OCI-LY7 (cell line): ENCODE results near the gene BHMT2. TPM values are rescaled to one million over a fixed set of nuclear protein-coding genes. Genes with fewer than 3 reads are reported as not detected.

ENCODE experiments used
- BruUV-seq: library from RNA; stranded (reverse); fragments of 400-500 nt; replicated peaks from 2 replicates; lab custom pipeline; 2021; lab: Mats Ljungman, UMichigan
- CTCF ChIA-PET: fragments of 300-600 bp; sonication (Branson Sonifier 250); formaldehyde crosslinking; loops from one replicate; lab custom pipeline; 2022; ENCODE audit warnings: antibody characterized with exemption; ENCODE audit not compliant: unreplicated experiment; lab: Charles Lee
- POLR2A ChIA-PET: fragments of 300-600 bp; sonication (Branson Sonifier 250); formaldehyde crosslinking; loops from one replicate; lab custom pipeline; 2022; ENCODE audit warnings: antibody characterized with exemption; lab: Charles Lee
- DNase-seq: peaks from one replicate; pipeline ENCODE4 v3.0.0-alpha.2; 2015; ENCODE audit warnings: low spot score
- H2AFZ ChIP-seq: fragments of 200-600 bp; sonication (generic), shearing (Covaris generic); 2 replicates; pipeline ENCODE4 v1.6.1; 2014; ENCODE audit warnings: mild to moderate bottlenecking, antibody characterized with exemption, low read length, moderate library complexity
- H3K27ac ChIP-seq: fragments of 200-600 bp; sonication (generic); 2 replicates; pipeline ENCODE4 v1.5.1; 2014; ENCODE audit warnings: mixed run types, low read depth, mild to moderate bottlenecking, moderate library complexity, low read length, inconsistent platforms; ENCODE audit not compliant: poor library complexity, severe bottlenecking
- H3K36me3 ChIP-seq: fragments of 200-600 bp; sonication (generic); 2 replicates; pipeline ENCODE4 v1.6.1; 2014; ENCODE audit warnings: mild to moderate bottlenecking, antibody characterized with exemption, low read length, moderate library complexity, mixed read lengths; ENCODE audit not compliant: insufficient read depth
- H3K4me1 ChIP-seq: fragments of 200-600 bp; sonication (generic); 2 replicates; pipeline ENCODE4 v1.5.1; 2014; ENCODE audit warnings: mild to moderate bottlenecking, low read length; ENCODE audit not compliant: insufficient read depth, poor library complexity, severe bottlenecking
- H3K4me2 ChIP-seq: fragments of 200-600 bp; sonication (generic); 2 replicates; pipeline ENCODE4 v1.6.1; 2014; ENCODE audit warnings: mild to moderate bottlenecking, low read length
- H3K4me3 ChIP-seq: fragments of 200-600 bp; sonication (generic); 2 replicates; pipeline ENCODE4 v1.5.1; 2014; ENCODE audit warnings: mild to moderate bottlenecking, low read depth, low read length; ENCODE audit not compliant: poor library complexity, severe bottlenecking
- H3K79me2 ChIP-seq: fragments of 200-600 bp; sonication (generic); 2 replicates; pipeline ENCODE4 v1.6.1; 2016; ENCODE audit warnings: low read depth, mild to moderate bottlenecking, low read length, moderate library complexity, mixed read lengths; ENCODE audit not compliant: insufficient read depth
- H3K9me2 ChIP-seq: fragments of 200-600 bp; sonication (generic); 2 replicates; pipeline ENCODE4 v1.6.1; 2016; ENCODE audit warnings: mild to moderate bottlenecking, low read length, mixed read lengths; ENCODE audit not compliant: insufficient read depth
- H3K9me3 ChIP-seq: fragments of 200-600 bp; sonication (generic); 2 replicates; pipeline ENCODE4 v1.6.1; 2014; ENCODE audit warnings: mild to moderate bottlenecking, mixed run types, low read length, mixed read lengths
- H4K20me1 ChIP-seq: fragments of 200-600 bp; sonication (generic); 2 replicates; pipeline ENCODE4 v1.6.1; 2014; ENCODE audit warnings: mild to moderate bottlenecking, antibody characterized with exemption, low read length, moderate library complexity, mixed read lengths; ENCODE audit not compliant: insufficient read depth
- CTCF ChIP-seq: fragments of 200-600 bp; sonication (generic); conservative IDR thresholded peaks from 2 replicates; pipeline ENCODE4 v1.5.1; 2014; ENCODE audit warnings: mild to moderate bottlenecking, antibody characterized with exemption, low read length, moderate library complexity, mixed read lengths
- intact Hi-C: fragments of 100-400 bp; cut with micrococcal nuclease; formaldehyde crosslinking; loops from one replicate; pipeline ENCODE4 v1.10.0; 2022; ENCODE audit not compliant: unreplicated experiment
- total RNA-seq, 2 experiments: library from RNA; depleted of rRNA in 1 of 2; stranded (reverse); fragments of >200 nt in 1 of 2; shearing (Covaris generic) in 1 of 2; gene quantifications; 2 replicates each; pipeline ENCODE4 v1.2.3, GENCODE V29; 2014 to 2022

BHMT2 gene
- total RNA-seq, 2 experiments from 2014 or later: not detected

DNA sequence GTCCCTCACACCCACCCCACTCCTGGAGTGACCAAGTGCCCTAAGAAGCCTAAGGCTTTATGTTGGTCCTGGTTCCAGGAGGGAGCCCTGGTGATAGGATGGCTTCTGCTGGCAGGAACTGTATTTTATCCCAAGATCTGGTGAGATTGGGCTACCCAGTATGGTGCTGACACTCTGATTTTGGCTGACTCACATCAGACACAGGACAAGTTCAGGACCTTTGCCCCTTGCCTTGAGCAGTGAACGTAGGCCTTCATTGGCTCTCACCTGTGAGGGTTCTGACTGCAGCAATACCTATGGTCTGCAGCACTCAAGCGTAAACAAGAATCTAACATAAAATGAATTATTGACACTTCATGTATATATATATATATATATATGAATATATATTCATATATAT lies 67.1 kb downstream of the BHMT2 start:
- no peak for DNase-seq
- no peak overlapping the region for H3K27ac ChIP-seq
- TF ChIP-seq CTCF: no peak
- H3K36me3 ChIP-seq: no peaks in the 10 kb centered on the region
- intact Hi-C loops: no loop called here
- H3K9me2 ChIP-seq: no peaks in the 10 kb centered on the region
- CTCF ChIA-PET: no interaction called here
- H3K9me3 ChIP-seq: no peaks in the 10 kb centered on the region
- BruUV-seq: no TSS peak
- no peaks in the 10 kb centered on the region for H4K20me1 ChIP-seq
- H2AFZ ChIP-seq: no peak overlapping the region
- H3K79me2 ChIP-seq: no peaks in the 10 kb centered on the region
- peaks cover 10% of the 10 kb centered on the region for H3K4me1 ChIP-seq
- POLR2A ChIA-PET: no interaction called here
- H3K4me3 ChIP-seq: no peak overlapping the region
- no peak overlapping the region for H3K4me2 ChIP-seq

Other genes starting within 250 kb of the BHMT2 start
- 5.6 and 9.2 TPM in 2 replicates for gene ARSB, start 84.5 kb upstream of the BHMT2 start, total RNA-seq (2014; rRNA removed; shearing (Covaris generic))
- gene ARSB, start 84.5 kb upstream of the BHMT2 start, total RNA-seq (2022): 8.9 and 9.2 TPM in 2 replicates
- not detected in 2 replicates for gene DMGDH, start 93 bp upstream of the BHMT2 start, total RNA-seq (2014; rRNA removed; shearing (Covaris generic))
- 1.1 and 1.5 TPM in 2 replicates for gene DMGDH, start 93 bp upstream of the BHMT2 start, total RNA-seq (2022)
- not detected in 2 replicates for gene BHMT, start 42.0 kb downstream of the BHMT2 start, total RNA-seq (2014; rRNA removed; shearing (Covaris generic))
- not detected in 2 replicates for gene BHMT, start 42.0 kb downstream of the BHMT2 start, total RNA-seq (2022)
- 4.3 and 4.5 TPM in 2 replicates for gene JMY, start 166.4 kb downstream of the BHMT2 start, total RNA-seq (2014; rRNA removed; shearing (Covaris generic))
- 6.3 and 7.1 TPM in 2 replicates for gene JMY, start 166.4 kb downstream of the BHMT2 start, total RNA-seq (2022)